Breast epithelium (tissue), 3 donors: ENCODE results near the gene ISL1.

Source experiments
- CTCF ChIP-seq, 3 donors: fragments of 450-650 bp; IDR thresholded peaks; one replicate each; pipeline ENCODE4 v1.5.1; 2016 to 2017; ENCODE audit warnings: antibody characterized with exemption in 3 of 3, mild to moderate bottlenecking in 3 of 3, moderate library complexity in 3 of 3
- POLR2A ChIP-seq: fragments of 450-650 bp; IDR thresholded peaks from one replicate; pipeline ENCODE4 v1.6.1; 2016; ENCODE audit warnings: antibody characterized with exemption, mild to moderate bottlenecking, moderate library complexity
- POLR2AphosphoS5 ChIP-seq, 3 donors: sonication (generic); formaldehyde crosslinking; IDR thresholded peaks; one replicate each; pipeline ENCODE4 v1.6.1; 2017; ENCODE audit warnings: antibody characterized with exemption in 3 of 3

GRCh38 chr5:51345106-51345505 is 38.1 kb upstream of the ISL1 start:
- TF ChIP-seq CTCF (IDR thresholded peaks at IDR 0.05), result no peak
- TF ChIP-seq POLR2A, result no peak
- no peak for TF ChIP-seq POLR2AphosphoS5 (IDR thresholded peaks at IDR 0.05)
